ENCODE data around the gene NLRP3. TPM values are rescaled to one million over a fixed set of nuclear protein-coding genes. Genes with fewer than 3 reads are reported as not detected.

NLRP3 gene
- total RNA-seq, 1 experiment from 2014 or later, result not detected

DNA sequence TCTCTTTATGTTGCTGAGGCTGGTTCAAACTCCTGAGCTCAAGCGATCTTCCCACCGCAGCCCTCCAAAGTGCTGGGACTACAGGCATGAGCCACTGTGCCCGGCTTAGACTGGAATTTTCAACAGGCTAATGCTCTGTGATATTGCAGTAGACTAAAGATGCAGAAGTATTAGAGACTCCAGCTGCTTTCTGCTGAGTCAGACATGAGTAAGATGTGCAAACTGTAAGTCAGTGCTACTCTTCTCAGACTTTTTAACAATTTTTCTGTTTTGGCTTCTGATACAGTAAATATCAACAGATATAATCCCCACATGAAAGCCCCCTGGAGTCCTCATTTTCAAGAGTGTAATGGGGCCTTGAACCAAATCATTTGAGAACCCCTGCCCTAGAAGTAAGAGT lies 29.3 kb upstream of the NLRP3 start:
- RAD21 ChIA-PET (ENCODE audit: low non-redundant PET in 1 of 2, low total read pairs in 2 of 2, uncharacterized antibody in 2 of 2, unreplicated experiment in 2 of 2), result no interaction called here
- no peak overlapping the region for H3K27ac ChIP-seq (ENCODE audit: low read depth, low read length)
- CTCF ChIA-PET, result no interaction called here
- intact Hi-C loops (cut with micrococcal nuclease), result no loop called here
- H3K4me1 ChIP-seq (ENCODE audit: control insufficient read depth in 1 of 2, insufficient read depth in 2 of 2, low read length in 2 of 2), result no peaks in the 10 kb centered on the region
- POLR2A ChIA-PET, result no interaction called here
- no peak overlapping the region for H3K4me3 ChIP-seq (replicated peaks in 1 of 2; ENCODE audit: low read depth in 1 of 2, low read length in 2 of 2)
- H3K27me3 ChIP-seq (ENCODE audit: insufficient read depth, low read length), result no peaks in the 10 kb centered on the region
- ATAC-seq (no peak), DNase-seq (ENCODE audit: low read depth, low spot score) (no peak)
- no peak overlapping the region for H2AFZ ChIP-seq (ENCODE audit: low read depth, low read length, poor library complexity, severe bottlenecking)
- no TSS peak for BruUV-seq (replicated peaks)
- TF ChIP-seq, protein P1, sequence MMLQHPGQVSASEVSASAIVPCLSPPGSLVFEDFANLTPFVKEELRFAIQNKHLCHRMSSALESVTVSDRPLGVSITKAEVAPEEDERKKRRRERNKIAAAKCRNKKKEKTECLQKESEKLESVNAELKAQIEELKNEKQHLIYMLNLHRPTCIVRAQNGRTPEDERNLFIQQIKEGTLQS (IDR thresholded peaks at IDR 0.05), result no peak
- TF ChIP-seq FOSL1 (IDR thresholded peaks at IDR 0.05; ENCODE audit: low read depth) (no peak), EGR1 (IDR thresholded peaks at IDR 0.05; ENCODE audit: low read depth) (no peak), CEBPB (IDR thresholded peaks at IDR 0.05; ENCODE audit: low read depth) (no peak), POLR2A (IDR thresholded peaks at IDR 0.05; ENCODE audit: borderline replicate concordance, extremely low read depth, insufficient read depth, insufficient read length) (no peak), ZNF274 (IDR thresholded peaks at IDR 0.05; ENCODE audit: low read depth, low read length) (no peak), RAD21 (IDR thresholded peaks at IDR 0.05; ENCODE audit: low read depth) (no peak), EZH2 (IDR thresholded peaks at IDR 0.05) (no peak), SRF (IDR thresholded peaks at IDR 0.05; ENCODE audit: low read depth) (no peak)
- TF ChIP-seq, protein P2, sequence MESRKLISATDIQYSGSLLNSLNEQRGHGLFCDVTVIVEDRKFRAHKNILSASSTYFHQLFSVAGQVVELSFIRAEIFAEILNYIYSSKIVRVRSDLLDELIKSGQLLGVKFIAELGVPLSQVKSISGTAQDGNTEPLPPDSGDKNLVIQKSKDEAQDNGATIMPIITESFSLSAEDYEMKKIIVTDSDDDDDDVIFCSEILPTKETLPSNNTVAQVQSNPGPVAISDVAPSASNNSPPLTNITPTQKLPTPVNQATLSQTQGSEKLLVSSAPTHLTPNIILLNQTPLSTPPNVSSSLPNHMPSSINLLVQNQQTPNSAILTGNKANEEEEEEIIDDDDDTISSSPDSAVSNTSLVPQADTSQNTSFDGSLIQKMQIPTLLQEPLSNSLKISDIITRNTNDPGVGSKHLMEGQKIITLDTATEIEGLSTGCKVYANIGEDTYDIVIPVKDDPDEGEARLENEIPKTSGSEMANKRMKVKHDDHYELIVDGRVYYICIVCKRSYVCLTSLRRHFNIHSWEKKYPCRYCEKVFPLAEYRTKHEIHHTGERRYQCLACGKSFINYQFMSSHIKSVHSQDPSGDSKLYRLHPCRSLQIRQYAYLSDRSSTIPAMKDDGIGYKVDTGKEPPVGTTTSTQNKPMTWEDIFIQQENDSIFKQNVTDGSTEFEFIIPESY (IDR thresholded peaks at IDR 0.05; ENCODE audit: extremely low read depth, insufficient replicate concordance, low read length), result no peak
- TF ChIP-seq, protein P3, sequence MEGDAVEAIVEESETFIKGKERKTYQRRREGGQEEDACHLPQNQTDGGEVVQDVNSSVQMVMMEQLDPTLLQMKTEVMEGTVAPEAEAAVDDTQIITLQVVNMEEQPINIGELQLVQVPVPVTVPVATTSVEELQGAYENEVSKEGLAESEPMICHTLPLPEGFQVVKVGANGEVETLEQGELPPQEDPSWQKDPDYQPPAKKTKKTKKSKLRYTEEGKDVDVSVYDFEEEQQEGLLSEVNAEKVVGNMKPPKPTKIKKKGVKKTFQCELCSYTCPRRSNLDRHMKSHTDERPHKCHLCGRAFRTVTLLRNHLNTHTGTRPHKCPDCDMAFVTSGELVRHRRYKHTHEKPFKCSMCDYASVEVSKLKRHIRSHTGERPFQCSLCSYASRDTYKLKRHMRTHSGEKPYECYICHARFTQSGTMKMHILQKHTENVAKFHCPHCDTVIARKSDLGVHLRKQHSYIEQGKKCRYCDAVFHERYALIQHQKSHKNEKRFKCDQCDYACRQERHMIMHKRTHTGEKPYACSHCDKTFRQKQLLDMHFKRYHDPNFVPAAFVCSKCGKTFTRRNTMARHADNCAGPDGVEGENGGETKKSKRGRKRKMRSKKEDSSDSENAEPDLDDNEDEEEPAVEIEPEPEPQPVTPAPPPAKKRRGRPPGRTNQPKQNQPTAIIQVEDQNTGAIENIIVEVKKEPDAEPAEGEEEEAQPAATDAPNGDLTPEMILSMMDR (IDR thresholded peaks at IDR 0.05 in 2 of 3, conservative IDR thresholded peaks at IDR 0.05 in 1 of 3; ENCODE audit: borderline replicate concordance in 1 of 3, insufficient read depth in 1 of 3, low read depth in 2 of 3, low read length in 2 of 3), result no peak
- H3K9me3 ChIP-seq (ENCODE audit: control insufficient read depth in 1 of 2, insufficient read depth in 1 of 2, low read depth in 1 of 2, low read length in 2 of 2), result no peaks in the 10 kb centered on the region
- no peaks in the 10 kb centered on the region for H4K20me1 ChIP-seq (ENCODE audit: insufficient read depth)
- H3K36me3 ChIP-seq (ENCODE audit: control insufficient read depth in 1 of 2, insufficient read depth in 2 of 2, low read length in 2 of 2), result no peaks in the 10 kb centered on the region
- no peaks in the 10 kb centered on the region for H3K79me2 ChIP-seq (ENCODE audit: insufficient read depth, low read length)
- H3K9ac ChIP-seq (ENCODE audit: low read length), result no peak overlapping the region
- H3K4me2 ChIP-seq (ENCODE audit: low read length), result no peak overlapping the region
- H3K9me2 ChIP-seq (ENCODE audit: insufficient read depth), result no peaks in the 10 kb centered on the region

All from HCT116 (cell line).